IMR-90 (cell line): ENCODE results near the gene SMARCA2. TPM values are rescaled to one million over a fixed set of nuclear protein-coding genes. Genes with fewer than 3 reads are reported as not detected.

Experiments used
- ATAC-seq: fragments of 200-7000 bp; cut with Tn5 transposase; 2 replicates; pipeline ENCODE4 v1.9.1; 2020; ENCODE audit warnings: low read depth, mild to moderate bottlenecking, moderate library complexity
- BruUV-seq: library from RNA; stranded (reverse); fragments of 400-500 nt; replicated peaks from 2 replicates; lab custom pipeline; 2021; lab: Mats Ljungman, UMichigan
- CTCF ChIA-PET: fragments of 300-600 bp; formaldehyde crosslinking; extraction: SDS; loops from one replicate; lab custom pipeline; 2021; ENCODE audit warnings: antibody characterized with exemption; lab: Yijun Ruan, JAX
- POLR2A ChIA-PET: fragments of 300-600 bp; sonication (Branson Sonifier 250); formaldehyde crosslinking; loops from one replicate; lab custom pipeline; 2022; ENCODE audit warnings: antibody characterized with exemption; ENCODE audit not compliant: unreplicated experiment; lab: Charles Lee
- DNase-seq: peaks from one replicate; pipeline ENCODE4 v3.0.0; 2013
- H2AFZ ChIP-seq: replicated peaks from 2 replicates; pipeline ENCODE3; 2013; ENCODE audit warnings: low read length, mild to moderate bottlenecking; ENCODE audit not compliant: poor library complexity
- H2AK5ac ChIP-seq: 2 replicates; pipeline ENCODE4 v1.6.1; 2013; ENCODE audit warnings: low read depth, low read length, inconsistent platforms
- H2AK9ac ChIP-seq: replicated peaks from 2 replicates; pipeline ENCODE3; 2013; ENCODE audit warnings: mild to moderate bottlenecking, low read depth, low read length, moderate library complexity; ENCODE audit not compliant: poor library complexity
- H2BK120ac ChIP-seq: 2 replicates; pipeline ENCODE4 v1.6.1; 2013; ENCODE audit warnings: low read depth, low read length, inconsistent platforms
- H2BK15ac ChIP-seq: 3 replicates; pipeline ENCODE4 v1.6.1; 2013; ENCODE audit warnings: low read depth, low read length, inconsistent platforms
- H2BK20ac ChIP-seq: 2 replicates; pipeline ENCODE4 v1.6.1; 2013; ENCODE audit warnings: low read depth, mild to moderate bottlenecking, inconsistent platforms, low read length, moderate library complexity
- H2BK5ac ChIP-seq: 2 replicates; pipeline ENCODE4 v1.6.1; 2013; ENCODE audit warnings: mild to moderate bottlenecking, low read depth, low read length, inconsistent platforms; ENCODE audit not compliant: poor library complexity, severe bottlenecking
- H3K14ac ChIP-seq: replicated peaks from 2 replicates; pipeline ENCODE4 v1.6.1; 2013; ENCODE audit warnings: low read depth, low read length, inconsistent platforms
- H3K18ac ChIP-seq: 2 replicates; pipeline ENCODE4 v1.6.1; 2013; ENCODE audit warnings: low read depth, low read length, control low read depth
- H3K23ac ChIP-seq: 2 replicates; pipeline ENCODE4 v1.6.1; 2013; ENCODE audit warnings: low read depth, low read length, inconsistent platforms
- H3K27ac ChIP-seq: 2 replicates; pipeline ENCODE4 v1.5.1; 2013; ENCODE audit warnings: mild to moderate bottlenecking, control low read depth, low read length; ENCODE audit not compliant: insufficient read depth
- H3K27me3 ChIP-seq: 2 replicates; pipeline ENCODE4 v1.6.1; 2013; ENCODE audit warnings: low read length; ENCODE audit not compliant: control insufficient read depth, insufficient read depth
- H3K36me3 ChIP-seq: 2 replicates; pipeline ENCODE4 v1.6.1; 2013; ENCODE audit warnings: low read length, mixed read lengths; ENCODE audit not compliant: control insufficient read depth, insufficient read depth
- H3K4ac ChIP-seq: 2 replicates; pipeline ENCODE4 v1.6.1; 2013; ENCODE audit warnings: low read depth, low read length, inconsistent platforms
- H3K4me1 ChIP-seq: 2 replicates; pipeline ENCODE4 v1.6.1; 2013; ENCODE audit warnings: low read length, mixed read lengths; ENCODE audit not compliant: control insufficient read depth, insufficient read depth
- H3K4me2 ChIP-seq: 2 replicates; pipeline ENCODE4 v1.6.1; 2013; ENCODE audit warnings: low read depth, mild to moderate bottlenecking, control low read depth, low read length, moderate library complexity
- H3K4me3 ChIP-seq: 2 replicates; pipeline ENCODE4 v1.5.1; 2013; ENCODE audit warnings: low read depth, mild to moderate bottlenecking, control low read depth, low read length, moderate library complexity; ENCODE audit not compliant: insufficient read depth
- H3K56ac ChIP-seq: 2 replicates; pipeline ENCODE4 v1.6.1; 2013; ENCODE audit warnings: low read length, inconsistent platforms; ENCODE audit not compliant: insufficient read depth; ENCODE audit errors: extremely low read depth
- H3K79me1 ChIP-seq, 2 experiments: 2 replicates each; pipeline ENCODE4 v1.6.1; 2013; ENCODE audit warnings: low read length in 2 of 2, inconsistent platforms in 1 of 2, low read depth in 1 of 2
- H3K9ac ChIP-seq: 2 replicates; pipeline ENCODE4 v1.6.1; 2013; ENCODE audit warnings: low read depth, low read length, control low read depth
- H3K9me1 ChIP-seq: 2 replicates; pipeline ENCODE4 v1.6.1; 2013; ENCODE audit warnings: low read length, inconsistent platforms; ENCODE audit not compliant: insufficient read depth
- H3K9me3 ChIP-seq: 2 replicates; pipeline ENCODE4 v1.6.1; 2013; ENCODE audit warnings: low read length; ENCODE audit not compliant: control insufficient read depth, insufficient read depth
- H4K20me1 ChIP-seq: 2 replicates; pipeline ENCODE4 v1.6.1; 2013; ENCODE audit warnings: low read length, inconsistent platforms; ENCODE audit not compliant: insufficient read depth
- H4K5ac ChIP-seq: 2 replicates; pipeline ENCODE4 v1.6.1; 2013; ENCODE audit warnings: mild to moderate bottlenecking, low read depth, low read length, control low read depth
- H4K8ac ChIP-seq, 2 experiments: 2 replicates each; pipeline ENCODE4 v1.6.1; 2013; ENCODE audit warnings: low read depth in 2 of 2, low read length in 2 of 2, control low read depth in 1 of 2, inconsistent platforms in 1 of 2
- H4K91ac ChIP-seq: 2 replicates; pipeline ENCODE4 v1.6.1; 2013; ENCODE audit warnings: low read depth, low read length, inconsistent platforms; ENCODE audit not compliant: insufficient read depth
- CEBPB ChIP-seq: IDR thresholded peaks from 2 replicates; pipeline ENCODE4 v1.6.1; 2012; ENCODE audit warnings: low read depth, low read length, improper control_type of control experiment
- FOS ChIP-seq: fragments of 150-350 bp; IDR thresholded peaks from 2 replicates; pipeline ENCODE4 v1.6.1; 2016; ENCODE audit warnings: low read depth, low read length
- MAZ ChIP-seq: IDR thresholded peaks from 2 replicates; pipeline ENCODE4 v1.6.1; 2012; ENCODE audit warnings: low read depth, mild to moderate bottlenecking, low read length, improper control_type of control experiment, moderate library complexity, borderline replicate concordance
- RAD21 ChIP-seq: IDR thresholded peaks from 2 replicates; pipeline ENCODE4 v1.6.1; 2012; ENCODE audit warnings: low read length, improper control_type of control experiment
- USF2 ChIP-seq: fragments of 150-350 bp; IDR thresholded peaks from 2 replicates; pipeline ENCODE4 v1.6.1; 2017; ENCODE audit warnings: mild to moderate bottlenecking, antibody characterized with exemption, low read length, low read depth
- WGBS, 2 experiments: methylation state at CpG; one replicate each; pipeline versions ENCODE4 v1.1.5 to v1.1.7; 2013; ENCODE audit warnings: missing lambda C conversion rate in 2 of 2; ENCODE audit not compliant: insufficient read length in 1 of 2; ENCODE audit errors: extremely low coverage in 2 of 2; 5-methylcytosine and 5-hydroxymethylcytosine counted together
- dilution Hi-C: fragments of 300-500 bp; cut with HindIII; formaldehyde crosslinking; loops from one replicate; pipeline ENCODE4 v1.14.3; 2018; ENCODE audit warnings: low sequenced_read_pairs; ENCODE audit not compliant: unreplicated experiment
- in situ Hi-C: fragments of 300-500 bp; cut with MboI; formaldehyde crosslinking; loops from 3 replicates; pipeline ENCODE4 v1.14.3; 2019; ENCODE audit warnings: low sequenced_read_pairs, inconsistent platforms, mixed read lengths
- intact Hi-C: fragments of 100-400 bp; cut with micrococcal nuclease; formaldehyde crosslinking; loops from 2 replicates; pipeline ENCODE4 v1.10.0; 2022
- polyA plus RNA-seq, 3 experiments: library from polyadenylated mRNA; depleted of rRNA; stranded (reverse); fragments of >200 nt; gene quantifications; 2 replicates each; pipeline ENCODE4 v1.2.3, GENCODE V29; 2012; ENCODE audit warnings: low replicate concordance in 1 of 3
- total RNA-seq: library from RNA; depleted of rRNA; stranded (reverse); fragments of >200 nt; gene quantifications from 2 replicates; pipeline ENCODE4 v1.2.3, GENCODE V29; 2012
- TF ChIP-seq, protein P1 (sequence below): fragments of 150-350 bp; IDR thresholded peaks from 2 replicates; pipeline ENCODE4 v1.6.1; 2016; ENCODE audit warnings: low read depth, mild to moderate bottlenecking, low read length, moderate library complexity, borderline replicate concordance

Gene SMARCA2
- total and polyA plus RNA-seq, 2 of the 4 experiments (the other 2 are of a cell fraction), result 25.3 to 26.7 TPM

DNA sequence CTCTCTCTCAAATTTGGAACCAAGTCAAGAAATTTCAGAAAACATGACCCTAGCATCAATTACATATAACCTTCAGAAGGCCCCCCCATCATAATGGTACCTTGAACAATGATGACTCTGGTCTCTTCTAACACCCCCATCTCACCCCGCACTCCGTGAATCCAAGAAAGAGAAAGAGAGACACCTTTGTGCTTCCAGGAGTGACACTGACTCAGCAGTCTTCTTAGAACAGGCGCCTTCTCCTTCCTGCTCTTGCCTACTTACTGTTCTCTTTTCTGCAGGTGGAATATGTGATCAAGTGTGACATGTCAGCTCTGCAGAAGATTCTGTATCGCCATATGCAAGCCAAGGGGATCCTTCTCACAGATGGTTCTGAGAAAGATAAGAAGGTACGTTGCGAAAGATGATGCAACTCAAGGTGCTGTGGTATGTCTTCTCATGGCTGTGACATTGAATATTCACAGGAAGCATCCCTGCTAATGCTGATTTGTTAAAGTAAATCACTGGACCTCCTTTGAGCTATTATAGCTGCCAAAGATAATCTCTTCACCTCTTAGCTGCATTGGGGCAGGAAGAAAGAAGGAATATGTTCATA lies 81.3 kb downstream of the SMARCA2 start:
- no peak overlapping the region for H2BK20ac ChIP-seq
- H2AK9ac ChIP-seq, result no peak overlapping the region
- no peaks in the 10 kb centered on the region for H3K9me3 ChIP-seq
- H2BK120ac ChIP-seq, result no peak overlapping the region
- ChIA-PET POLR2A (no interaction called here), CTCF (interaction anchor here (1.8 kb wide), 1 partner anchor 9 kb away, joined by 6 read pairs; no protein-coding TSS in a partner anchor)
- H4K8ac ChIP-seq, result no peak overlapping the region
- H3K27me3 ChIP-seq, result no peaks in the 10 kb centered on the region
- H3K4me2 ChIP-seq, result no peak overlapping the region
- H3K27ac ChIP-seq, result no peak overlapping the region
- H3K9me1 ChIP-seq, result peaks cover 3% of the 10 kb centered on the region; the same call in 1 of the 2 replicates
- no peak for ATAC-seq
- no peak overlapping the region for H2BK5ac ChIP-seq
- no peak overlapping the region for H4K91ac ChIP-seq
- intact Hi-C loops, result no loop called here
- H3K9ac ChIP-seq, result no peak overlapping the region
- H3K4me3 ChIP-seq, result no peak overlapping the region
- H3K18ac ChIP-seq, result no peak overlapping the region
- peaks cover 2% of the 10 kb centered on the region; the same call in 1 of the 2 replicates for H3K4me1 ChIP-seq
- no peak overlapping the region for H3K4ac ChIP-seq
- in situ Hi-C loops, result no loop called here
- no CpG with 5 or more reads among the region's 6 CpGs for WGBS, 2 experiments
- TF ChIP-seq USF2 (no peak), MAZ (no peak), FOS (no peak), CEBPB (peak; percentile 64; the same call in 1 of the 2 replicates), RAD21 (no peak)
- TF ChIP-seq, protein P1, sequence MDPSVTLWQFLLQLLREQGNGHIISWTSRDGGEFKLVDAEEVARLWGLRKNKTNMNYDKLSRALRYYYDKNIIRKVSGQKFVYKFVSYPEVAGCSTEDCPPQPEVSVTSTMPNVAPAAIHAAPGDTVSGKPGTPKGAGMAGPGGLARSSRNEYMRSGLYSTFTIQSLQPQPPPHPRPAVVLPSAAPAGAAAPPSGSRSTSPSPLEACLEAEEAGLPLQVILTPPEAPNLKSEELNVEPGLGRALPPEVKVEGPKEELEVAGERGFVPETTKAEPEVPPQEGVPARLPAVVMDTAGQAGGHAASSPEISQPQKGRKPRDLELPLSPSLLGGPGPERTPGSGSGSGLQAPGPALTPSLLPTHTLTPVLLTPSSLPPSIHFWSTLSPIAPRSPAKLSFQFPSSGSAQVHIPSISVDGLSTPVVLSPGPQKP, result no peak
- no peak overlapping the region for H3K23ac ChIP-seq
- no peak overlapping the region for H2AK5ac ChIP-seq
- H4K5ac ChIP-seq, result no peak overlapping the region
- dilution Hi-C loops, result no loop called here
- H2AFZ ChIP-seq, result no peak overlapping the region
- no peaks in the 10 kb centered on the region for H4K20me1 ChIP-seq
- no peak overlapping the region for H3K14ac ChIP-seq
- H3K56ac ChIP-seq, result no peak overlapping the region
- DNase-seq, result no peak
- no TSS peak for BruUV-seq
- H3K79me1 ChIP-seq, result peaks cover 0 to 7% of the 10 kb centered on the region in 2 experiments; a peak in 3 of 4 replicates
- peaks cover 25% of the 10 kb centered on the region for H3K36me3 ChIP-seq
- H2BK15ac ChIP-seq, result no peak overlapping the region
